ENCODE measurements around the gene CTPS2. TPM values are rescaled to one million over a fixed set of nuclear protein-coding genes. Genes with fewer than 3 reads are reported as not detected.
"Not testable (repeated sequence)": the region's sequence is repeated elsewhere in the genome, so short reads cannot be mapped to it uniquely, and the experiment has no call there.

CTPS2 gene
- total RNA-seq, 1 donor, result 2.9 TPM

GRCh38 chrX:16722481-16722880 lies 10.0 kb upstream of the CTPS2 start:
- no peak overlapping the region for H3K4me3 ChIP-seq (ENCODE audit: low read length)
- H3K4me1 ChIP-seq (ENCODE audit: insufficient read depth, low read length), result peaks cover 10% of the 10 kb centered on the region
- no peaks in the 10 kb centered on the region for H3K27me3 ChIP-seq (ENCODE audit: insufficient read depth, low read length)
- H3K9me3 ChIP-seq (ENCODE audit: low read depth, low read length), result no peaks in the 10 kb centered on the region

- Histone ChIP-seq H3K27me3 (ENCODE audit: insufficient read depth, low read length) (no peaks in the 10 kb centered on the region), H3K9me3 (ENCODE audit: low read depth, low read length) (no peaks in the 10 kb centered on the region), H3K4me3 (ENCODE audit: low read length) (peak within 1 kb of the TSS; percentile 62), H3K4me1 (ENCODE audit: insufficient read depth, low read length) (peaks cover 10% of the 10 kb centered on the region)
Observed at GRCh38 chrX:16719334-16720084, 7.0 kb upstream of the CTPS2 start, which contains the start of gene SYAP1. Gene SYAP1, plus strand, starts transcription at chrX:16719612. Its CDS starts 113 bp downstream, at chrX:16719725.

GRCh38 chrX:16718824-16719333 lies 6.4 kb upstream of the CTPS2 start:
- Histone ChIP-seq H3K9me3 (ENCODE audit: low read depth, low read length) (no peaks in the 10 kb centered on the region), H3K4me3 (ENCODE audit: low read length) (peak overlapping the region; percentile 62), H3K27me3 (ENCODE audit: insufficient read depth, low read length) (no peaks in the 10 kb centered on the region), H3K4me1 (ENCODE audit: insufficient read depth, low read length) (peaks cover 10% of the 10 kb centered on the region)

- not testable (repeated sequence) for H3K4me3 ChIP-seq (ENCODE audit: low read length); H3K9me3 ChIP-seq (ENCODE audit: low read depth, low read length); H3K27me3 ChIP-seq (ENCODE audit: insufficient read depth, low read length)
- peaks cover 10% of the 10 kb centered on the region for H3K4me1 ChIP-seq (ENCODE audit: insufficient read depth, low read length)
Observed at GRCh38 chrX:16716451-16716850, 4.0 kb upstream of the CTPS2 start.

GRCh38 chrX:16715638-16716037 lies 3.2 kb upstream of the CTPS2 start:
- peaks cover 11% of the 10 kb centered on the region for H3K4me1 ChIP-seq (ENCODE audit: insufficient read depth, low read length)
- H3K4me3 ChIP-seq (ENCODE audit: low read length); H3K27me3 ChIP-seq (ENCODE audit: insufficient read depth, low read length); H3K9me3 ChIP-seq (ENCODE audit: low read depth, low read length): not testable (repeated sequence)

- peaks cover 4% of the 10 kb centered on the region for H3K4me1 ChIP-seq (ENCODE audit: insufficient read depth, low read length)
- no peaks in the 10 kb centered on the region for H3K27me3 ChIP-seq (ENCODE audit: insufficient read depth, low read length)
- H3K9me3 ChIP-seq (ENCODE audit: low read depth, low read length), result no peaks in the 10 kb centered on the region
- no peak overlapping the region for H3K4me3 ChIP-seq (ENCODE audit: low read length)
Observed at GRCh38 chrX:16714504-16714903, 2.0 kb upstream of the CTPS2 start.

GRCh38 chrX:16711893-16712547 lies 449 bp downstream of the CTPS2 start:
- peaks cover 4% of the 10 kb centered on the region for H3K4me1 ChIP-seq (ENCODE audit: insufficient read depth, low read length)
- peak overlapping the region; percentile 51 for H3K4me3 ChIP-seq (ENCODE audit: low read length)
- H3K27me3 ChIP-seq (ENCODE audit: insufficient read depth, low read length), result no peaks in the 10 kb centered on the region
- no peaks in the 10 kb centered on the region for H3K9me3 ChIP-seq (ENCODE audit: low read depth, low read length)

- no peaks in the 10 kb centered on the region for H3K27me3 ChIP-seq (ENCODE audit: insufficient read depth, low read length)
- H3K4me3 ChIP-seq (ENCODE audit: low read length), result peak overlapping the region; percentile 51
- H3K4me1 ChIP-seq (ENCODE audit: insufficient read depth, low read length), result peaks cover 4% of the 10 kb centered on the region
- H3K9me3 ChIP-seq (ENCODE audit: low read depth, low read length), result no peaks in the 10 kb centered on the region
Observed at GRCh38 chrX:16711219-16711811, 1.2 kb downstream of the CTPS2 start.

GRCh38 chrX:16708016-16708415 lies 4.5 kb downstream of the CTPS2 start:
- Histone ChIP-seq H3K27me3 (ENCODE audit: insufficient read depth, low read length) (no peaks in the 10 kb centered on the region), H3K4me1 (ENCODE audit: insufficient read depth, low read length) (peaks cover 4% of the 10 kb centered on the region), H3K4me3 (ENCODE audit: low read length) (no peak overlapping the region), H3K9me3 (ENCODE audit: low read depth, low read length) (no peaks in the 10 kb centered on the region)

- no peaks in the 10 kb centered on the region for H3K4me1 ChIP-seq (ENCODE audit: insufficient read depth, low read length)
- no peaks in the 10 kb centered on the region for H3K27me3 ChIP-seq (ENCODE audit: insufficient read depth, low read length)
Observed at GRCh38 chrX:16705370-16705769, 7.1 kb downstream of the CTPS2 start.

GRCh38 chrX:16702700-16703599 lies 9.5 kb downstream of the CTPS2 start:
- no peaks in the 10 kb centered on the region for H3K4me1 ChIP-seq (ENCODE audit: insufficient read depth, low read length)
- H3K4me3 ChIP-seq (ENCODE audit: low read length), result no peak overlapping the region
- H3K9me3 ChIP-seq (ENCODE audit: low read depth, low read length), result no peaks in the 10 kb centered on the region
- no peaks in the 10 kb centered on the region for H3K27me3 ChIP-seq (ENCODE audit: insufficient read depth, low read length)

More at GRCh38 chrX:16705370-16705769, 7.1 kb downstream of the CTPS2 start:
- Histone ChIP-seq H3K9me3 (ENCODE audit: low read depth, low read length) (no peaks in the 10 kb centered on the region), H3K4me3 (ENCODE audit: low read length) (no peak overlapping the region)

- no peaks in the 10 kb centered on the region for H3K9me3 ChIP-seq (ENCODE audit: low read depth, low read length)
- no peaks in the 10 kb centered on the region for H3K27me3 ChIP-seq (ENCODE audit: insufficient read depth, low read length)
- H3K4me3 ChIP-seq (ENCODE audit: low read length), result no peak overlapping the region
- no peaks in the 10 kb centered on the region for H3K4me1 ChIP-seq (ENCODE audit: insufficient read depth, low read length)
Observed at GRCh38 chrX:16700734-16701133, 11.7 kb downstream of the CTPS2 start.

GRCh38 chrX:16699389-16699788 lies 13.1 kb downstream of the CTPS2 start:
- no peaks in the 10 kb centered on the region for H3K9me3 ChIP-seq (ENCODE audit: low read depth, low read length)
- no peaks in the 10 kb centered on the region for H3K27me3 ChIP-seq (ENCODE audit: insufficient read depth, low read length)

GRCh38 chrX:16696956-16697355 lies 15.5 kb downstream of the CTPS2 start:
- Histone ChIP-seq H3K9me3 (ENCODE audit: low read depth, low read length) (no peaks in the 10 kb centered on the region), H3K4me1 (ENCODE audit: insufficient read depth, low read length) (no peaks in the 10 kb centered on the region), H3K27me3 (ENCODE audit: insufficient read depth, low read length) (no peaks in the 10 kb centered on the region), H3K4me3 (ENCODE audit: low read length) (no peak overlapping the region)

More at GRCh38 chrX:16699389-16699788, 13.1 kb downstream of the CTPS2 start:
- H3K4me1 ChIP-seq (ENCODE audit: insufficient read depth, low read length), result no peaks in the 10 kb centered on the region
- H3K4me3 ChIP-seq (ENCODE audit: low read length), result no peak overlapping the region
